22Rv1 (cell line): ENCODE data around the gene SPATA3.
A peak's percentile ranks its signal among the peaks of the same experiment; 100 is the strongest.

Experiments used
- ZFX ChIP-seq: fragments of 450-650 bp; IDR thresholded peaks from 2 replicates; pipeline ENCODE4 v1.6.1; 2017; ENCODE audit warnings: antibody characterized with exemption, borderline replicate concordance
- TF ChIP-seq, protein P1 (sequence below): fragments of 450-650 bp; IDR thresholded peaks from 2 replicates; pipeline ENCODE4 v1.5.1; 2017; ENCODE audit warnings: mild to moderate bottlenecking

DNA sequence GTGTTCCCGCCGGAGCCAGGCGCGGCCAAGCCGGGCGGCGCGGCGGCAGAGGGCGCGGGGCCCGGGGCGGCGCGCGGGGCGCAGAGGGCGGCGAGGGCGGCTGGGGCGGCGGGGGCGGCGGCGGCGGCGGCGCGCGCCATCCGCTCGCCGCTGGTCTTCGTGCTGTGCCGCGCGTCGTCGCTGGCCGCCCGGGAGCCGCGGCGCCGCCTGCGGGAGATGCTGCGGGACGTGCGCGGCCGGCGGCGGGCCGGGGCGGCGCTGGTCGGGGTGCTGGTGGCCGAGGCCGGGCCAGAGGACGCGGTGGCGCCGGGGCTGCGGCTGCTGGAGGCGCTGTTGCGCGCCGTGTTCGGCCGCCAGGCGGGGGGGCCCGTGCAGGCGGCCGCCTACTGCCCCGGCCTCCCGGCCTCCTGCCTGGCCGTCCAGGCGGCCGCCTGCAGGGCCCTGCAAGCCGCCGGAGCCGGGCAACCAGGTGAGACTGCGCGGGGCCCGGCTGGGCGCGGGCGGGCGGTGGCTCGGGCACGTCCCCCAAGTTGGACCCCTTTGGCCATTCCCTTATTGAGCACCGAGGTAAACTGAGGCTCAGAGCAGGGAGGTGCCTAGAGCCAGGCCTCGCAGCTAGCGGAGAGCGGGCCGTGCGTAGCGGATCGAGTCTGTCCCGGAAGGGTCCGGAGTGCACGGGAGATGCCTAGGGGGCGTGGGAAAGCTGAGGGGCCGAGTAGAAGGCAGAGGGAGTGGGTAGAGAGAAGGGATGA lies 42.0 kb downstream of the SPATA3 start:
- TF ChIP-seq, protein P1, sequence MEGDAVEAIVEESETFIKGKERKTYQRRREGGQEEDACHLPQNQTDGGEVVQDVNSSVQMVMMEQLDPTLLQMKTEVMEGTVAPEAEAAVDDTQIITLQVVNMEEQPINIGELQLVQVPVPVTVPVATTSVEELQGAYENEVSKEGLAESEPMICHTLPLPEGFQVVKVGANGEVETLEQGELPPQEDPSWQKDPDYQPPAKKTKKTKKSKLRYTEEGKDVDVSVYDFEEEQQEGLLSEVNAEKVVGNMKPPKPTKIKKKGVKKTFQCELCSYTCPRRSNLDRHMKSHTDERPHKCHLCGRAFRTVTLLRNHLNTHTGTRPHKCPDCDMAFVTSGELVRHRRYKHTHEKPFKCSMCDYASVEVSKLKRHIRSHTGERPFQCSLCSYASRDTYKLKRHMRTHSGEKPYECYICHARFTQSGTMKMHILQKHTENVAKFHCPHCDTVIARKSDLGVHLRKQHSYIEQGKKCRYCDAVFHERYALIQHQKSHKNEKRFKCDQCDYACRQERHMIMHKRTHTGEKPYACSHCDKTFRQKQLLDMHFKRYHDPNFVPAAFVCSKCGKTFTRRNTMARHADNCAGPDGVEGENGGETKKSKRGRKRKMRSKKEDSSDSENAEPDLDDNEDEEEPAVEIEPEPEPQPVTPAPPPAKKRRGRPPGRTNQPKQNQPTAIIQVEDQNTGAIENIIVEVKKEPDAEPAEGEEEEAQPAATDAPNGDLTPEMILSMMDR, result peak; percentile 46
- TF ChIP-seq ZFX, result no peak
